Body of pancreas (tissue), 4 donors: ENCODE data around the gene RNU6-9. TPM values are rescaled to one million over a fixed set of nuclear protein-coding genes. Genes with fewer than 3 reads are reported as not detected.

Experiments
- ATAC-seq: fragments of 150-250 bp; one replicate; pipeline ENCODE4 v1.9.1; 2016
- DNase-seq, 4 donors: peaks; one replicate each; pipeline ENCODE4 v3.0.0-alpha.2; 2019
- H3K27ac ChIP-seq, 4 donors: fragments of 200-600 bp; sonication (generic); 1 replicate in 3 of 4; 2 replicates in 1 of 4; pipeline versions ENCODE4 v1.5.1 to v1.6.1; 2016 to 2019; ENCODE audit warnings: mild to moderate bottlenecking in 1 of 4, mixed read lengths in 1 of 4, moderate library complexity in 1 of 4
- H3K27me3 ChIP-seq, 2 donors: fragments of 200-600 bp; sonication (generic); one replicate each; pipeline ENCODE4 v1.6.0; 2016; ENCODE audit warnings: mild to moderate bottlenecking in 1 of 2
- H3K36me3 ChIP-seq, 2 donors: fragments of 200-600 bp; sonication (generic); replicated peaks in 1 of 2; 2 replicates each; pipeline ENCODE4 v1.5.1; 2016; ENCODE audit warnings: low read depth in 2 of 2; ENCODE audit not compliant: insufficient read depth in 1 of 2
- H3K4me1 ChIP-seq: fragments of 200-600 bp; sonication (generic); one replicate; pipeline ENCODE4 v1.6.0; 2016
- H3K4me3 ChIP-seq, 2 donors: fragments of 200-600 bp; sonication (generic); 1 replicate in 1 of 2; 2 replicates in 1 of 2; pipeline ENCODE4 v1.5.1; 2016 to 2019
- H3K9me3 ChIP-seq, 3 donors: fragments of 200-600 bp; sonication (generic); 1 replicate in 2 of 3; 2 replicates in 1 of 3; pipeline ENCODE4 v1.5.1; 2016
- CTCF ChIP-seq, 7 experiments: fragments of 450-650 bp in 4 of 7; fragments of 200-600 bp in 3 of 7; sonication (generic) in 3 of 7; IDR thresholded peaks; one replicate each; pipeline ENCODE4 v1.5.1; 2016 to 2019; ENCODE audit warnings: antibody characterized with exemption in 7 of 7
- POLR2A ChIP-seq, 3 donors: fragments of 450-650 bp; IDR thresholded peaks; one replicate each; pipeline ENCODE4 v1.6.1; 2016; ENCODE audit warnings: antibody characterized with exemption in 3 of 3, mild to moderate bottlenecking in 2 of 3
- WGBS, 2 donors: methylation state at CpG; one replicate each; pipeline ENCODE4 v1.1.5; 2017; 5-methylcytosine and 5-hydroxymethylcytosine counted together
- intact Hi-C: fragments of 100-400 bp; cut with DNase I; formaldehyde crosslinking; loops from one replicate; pipeline ENCODE4 v1.15.1; 2023
- total RNA-seq, 2 donors: library from RNA; depleted of rRNA; stranded (reverse); fragments of >200 nt; gene quantifications; one replicate each; pipeline ENCODE4 v1.1.0, GENCODE V29; 2016

The RNU6-9 gene
- total RNA-seq, 2 donors from 2014 or later = not detected

- DNase-seq = peak; percentile 59 to 72 (median 62)
- no peak for ATAC-seq
- H3K27me3 ChIP-seq = no peaks in the 10 kb centered on the region
- no peaks in the 10 kb centered on the region for H3K9me3 ChIP-seq
- intact Hi-C loops = no loop called here
- H3K4me3 ChIP-seq = peak overlapping the region; percentile 74 to 84
- peaks cover 28% of the 10 kb centered on the region for H3K4me1 ChIP-seq
- no peaks in the 10 kb centered on the region for H3K36me3 ChIP-seq
- 0% methylated on average over 11 to 38 of the region's 52 CpGs for WGBS, 2 donors
- H3K27ac ChIP-seq = peak overlapping the region; percentile 73 to 93 (median 84)
- TF ChIP-seq CTCF (IDR thresholded peaks at IDR 0.05) (no peak), POLR2A (IDR thresholded peaks at IDR 0.05) (no peak)
Measured at GRCh38 chr19:926589-927350, 33.5 kb downstream of the RNU6-9 start.

DNA sequence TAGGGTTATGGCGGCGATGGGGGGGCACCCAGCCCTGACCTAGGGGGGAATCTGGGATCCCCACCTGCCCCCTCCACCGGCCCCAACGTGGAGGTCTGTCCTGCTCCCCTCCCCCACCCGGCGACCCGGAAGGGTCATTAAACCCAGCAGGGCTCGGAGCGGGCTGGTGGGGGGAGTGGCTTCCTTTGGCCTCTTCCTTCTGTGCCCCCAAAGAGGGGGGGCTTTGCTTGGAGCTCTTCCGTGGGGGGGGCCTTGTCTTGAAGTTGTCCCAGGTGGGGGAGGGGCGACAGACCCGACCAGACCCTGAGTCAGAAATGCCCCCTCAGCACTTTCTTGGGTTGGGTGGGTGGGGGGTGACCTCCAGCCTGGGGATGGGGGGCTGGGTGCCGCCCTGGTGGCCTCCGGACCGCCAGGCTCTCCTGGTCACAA, 34.1 kb downstream of the RNU6-9 start:
- intact Hi-C loops = no loop called here
- H3K27ac ChIP-seq = peak overlapping the region; percentile 42 to 93 (median 84)
- no peaks in the 10 kb centered on the region for H3K27me3 ChIP-seq
- ATAC-seq (no peak), DNase-seq (no peak)
- H3K9me3 ChIP-seq = no peaks in the 10 kb centered on the region
- WGBS, 2 donors = 28% methylated on average over 8 of the region's 15 CpGs; no CpG with 5 or more reads in 1 of the 2 donors
- H3K4me1 ChIP-seq = peaks cover 28% of the 10 kb centered on the region
- no peaks in the 10 kb centered on the region for H3K36me3 ChIP-seq
- no peak for TF ChIP-seq CTCF (IDR thresholded peaks at IDR 0.05)
- no peak for TF ChIP-seq POLR2A (IDR thresholded peaks at IDR 0.05)
- H3K4me3 ChIP-seq = peak overlapping the region in 1 of 2 donors; percentile 74

DNA sequence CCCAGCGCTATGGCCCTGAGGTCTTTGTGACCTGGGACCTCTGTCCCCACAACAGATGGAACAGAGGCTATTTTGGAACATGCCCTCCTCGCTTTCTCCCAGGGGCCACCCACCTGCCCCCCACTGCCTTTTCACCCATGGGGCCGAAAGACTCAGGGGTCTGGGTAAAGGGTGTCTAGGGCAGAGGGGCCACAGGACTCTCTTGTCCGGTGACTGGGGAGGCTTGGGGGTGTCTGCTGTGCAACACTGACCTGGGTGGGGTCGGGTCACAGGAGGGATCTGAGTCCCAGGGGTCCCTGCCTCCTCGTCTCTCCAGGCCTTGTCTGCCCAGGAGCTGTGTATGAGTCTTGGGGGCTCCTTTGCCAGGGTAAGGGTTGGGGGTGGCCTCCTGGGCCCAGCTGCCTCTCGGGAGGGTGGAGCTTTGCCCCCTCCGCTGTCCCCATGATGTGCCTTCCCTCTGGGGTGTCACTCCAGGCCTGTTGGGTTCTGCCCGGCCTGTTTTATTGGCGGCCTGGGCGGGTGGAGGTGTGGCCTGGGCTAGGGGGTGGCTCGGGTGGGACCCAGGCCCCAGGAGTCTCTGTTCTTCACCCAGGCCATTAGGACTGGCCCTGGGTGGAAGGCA, 34.6 kb downstream of the RNU6-9 start:
- TF ChIP-seq CTCF (IDR thresholded peaks at IDR 0.05) (no peak), POLR2A (IDR thresholded peaks at IDR 0.05) (no peak)
- DNase-seq = no peak
- Histone ChIP-seq H3K4me3 (no peak overlapping the region), H3K9me3 (no peaks in the 10 kb centered on the region), H3K27ac (peak overlapping the region in 3 of 4 donors; percentile 30 to 93 (median 85)), H3K36me3 (no peaks in the 10 kb centered on the region), H3K4me1 (peaks cover 33% of the 10 kb centered on the region), H3K27me3 (no peaks in the 10 kb centered on the region)
- WGBS, 2 donors = 70 to 81% methylated on average over 2 to 12 of the region's 12 CpGs
- intact Hi-C loops = no loop called here
- no peak for ATAC-seq

DNA sequence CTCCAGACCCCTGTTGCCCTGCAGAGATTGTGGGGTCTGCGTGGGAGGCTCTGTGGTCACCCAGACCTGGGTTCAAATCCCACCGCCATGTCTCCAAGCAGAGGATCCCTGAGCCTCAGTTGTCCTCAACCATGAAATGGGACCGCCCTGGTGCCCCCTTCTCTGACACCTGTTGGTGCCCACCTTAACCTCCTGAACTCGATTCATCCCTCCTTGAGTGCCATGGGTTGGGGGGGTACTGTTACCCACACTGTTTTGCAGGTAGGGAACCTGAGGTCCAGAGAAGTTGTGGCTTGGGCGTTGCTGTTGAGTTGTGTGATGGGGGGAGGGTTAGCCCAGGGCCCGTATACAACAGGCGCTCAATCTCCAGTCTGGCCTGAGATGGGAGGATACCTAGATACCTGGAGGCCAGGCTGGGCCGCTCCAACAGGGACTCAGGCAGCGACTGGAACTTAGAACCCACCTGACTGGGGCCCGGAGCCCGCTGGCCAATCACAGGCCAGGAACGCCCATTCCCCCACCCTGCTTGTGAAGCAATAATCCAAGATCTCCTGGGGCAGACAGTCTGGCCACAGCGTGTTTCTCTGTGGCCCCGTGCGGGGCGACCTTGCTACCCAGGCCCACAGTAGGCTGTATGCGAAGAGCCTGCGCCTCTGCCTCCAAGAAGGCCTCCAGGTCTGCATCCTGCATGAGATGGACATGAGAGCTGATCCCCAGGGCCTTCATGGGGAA, 35.4 kb downstream of the RNU6-9 start:
- peak in 1 of 4 donors; percentile 38 for DNase-seq
- peak overlapping the region in 1 of 4 donors; percentile 30 for H3K27ac ChIP-seq
- no peaks in the 10 kb centered on the region for H3K36me3 ChIP-seq
- ATAC-seq = no peak
- peaks cover 41% of the 10 kb centered on the region for H3K4me1 ChIP-seq
- TF ChIP-seq POLR2A (IDR thresholded peaks at IDR 0.05) (no peak), CTCF (IDR thresholded peaks at IDR 0.05) (no peak)
- no peaks in the 10 kb centered on the region for H3K9me3 ChIP-seq
- no peaks in the 10 kb centered on the region for H3K27me3 ChIP-seq
- no peak overlapping the region for H3K4me3 ChIP-seq
- intact Hi-C loops = no loop called here
- 80 to 92% methylated on average over 2 to 18 of the region's 18 CpGs for WGBS, 2 donors
